Neural cell (in vitro differentiated cells): ENCODE data around the gene MC1R.

Source experiments
- CTCF ChIP-seq: fragments of 450-650 bp; IDR thresholded peaks from 2 replicates; pipeline ENCODE4 v1.5.1; 2014; ENCODE audit warnings: antibody characterized with exemption, mild to moderate bottlenecking, moderate library complexity; ENCODE audit not compliant: poor library complexity, severe bottlenecking
- EP300 ChIP-seq: fragments of 450-650 bp; conservative IDR thresholded peaks from 2 replicates; pipeline ENCODE4 v1.6.1; 2014; ENCODE audit warnings: antibody characterized with exemption, mild to moderate bottlenecking, moderate library complexity; ENCODE audit not compliant: poor library complexity, severe bottlenecking
- POLR2AphosphoS5 ChIP-seq: IDR thresholded peaks from 2 replicates; pipeline ENCODE4 v1.6.1; 2012
- RAD21 ChIP-seq: fragments of 450-650 bp; conservative IDR thresholded peaks from 2 replicates; pipeline ENCODE4 v1.6.1; 2014; ENCODE audit warnings: antibody characterized with exemption, mild to moderate bottlenecking, moderate library complexity
- SMC3 ChIP-seq: fragments of 450-650 bp; conservative IDR thresholded peaks from 2 replicates; pipeline ENCODE4 v1.6.1; 2014; ENCODE audit warnings: antibody characterized with exemption, mild to moderate bottlenecking, moderate library complexity; ENCODE audit not compliant: poor library complexity

- TF ChIP-seq CTCF (no peak), POLR2AphosphoS5 (no peak), EP300 (no peak), SMC3 (no peak), RAD21 (no peak)
Measured at GRCh38 chr16:89954462-89954861, 35.8 kb downstream of the MC1R start.
